ENCODE results near the gene RASSF5.

Gene RASSF5

DNA sequence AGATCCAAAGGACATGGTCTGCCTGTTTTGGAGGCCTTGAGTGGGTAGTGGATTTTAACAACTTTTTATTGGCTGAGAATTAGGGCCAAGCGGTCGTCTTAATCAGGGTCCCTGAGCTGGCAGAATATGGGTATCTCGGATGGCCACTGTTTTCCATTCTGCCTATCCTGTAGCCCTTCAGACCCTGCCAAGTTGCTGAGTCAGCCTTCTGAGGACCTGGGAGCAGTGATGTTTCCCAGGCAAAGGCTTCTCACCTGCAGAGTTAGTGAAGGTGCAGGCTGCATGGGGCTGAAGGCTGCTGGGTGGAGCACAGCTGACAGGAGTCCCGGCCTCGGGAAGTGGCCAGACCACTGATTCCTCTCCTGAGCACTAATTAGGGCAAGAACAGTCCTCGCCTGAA is 11.4 kb downstream of the RASSF5 start:
- no peak for DNase-seq

DNA sequence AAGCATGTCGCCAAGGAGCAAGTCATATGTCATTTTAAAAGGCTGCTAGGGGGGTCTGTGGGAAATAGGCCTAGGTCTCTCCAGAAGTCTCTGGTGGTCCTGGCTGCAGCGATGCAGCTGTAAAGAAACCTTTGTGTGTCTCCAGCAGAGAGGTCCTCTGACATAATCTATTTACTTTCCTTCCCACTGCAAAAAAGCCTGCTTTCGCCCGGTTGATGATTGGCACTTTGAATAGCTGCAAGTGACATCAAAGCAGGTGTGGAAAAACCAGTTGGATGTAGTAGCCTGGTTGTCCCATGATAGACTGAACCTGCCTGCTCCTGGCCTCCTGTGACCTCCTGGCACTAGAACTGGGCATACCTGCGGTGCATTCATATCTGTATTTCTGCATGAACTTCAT is 13.8 kb downstream of the RASSF5 start:
- DNase-seq, result no peak

DNA sequence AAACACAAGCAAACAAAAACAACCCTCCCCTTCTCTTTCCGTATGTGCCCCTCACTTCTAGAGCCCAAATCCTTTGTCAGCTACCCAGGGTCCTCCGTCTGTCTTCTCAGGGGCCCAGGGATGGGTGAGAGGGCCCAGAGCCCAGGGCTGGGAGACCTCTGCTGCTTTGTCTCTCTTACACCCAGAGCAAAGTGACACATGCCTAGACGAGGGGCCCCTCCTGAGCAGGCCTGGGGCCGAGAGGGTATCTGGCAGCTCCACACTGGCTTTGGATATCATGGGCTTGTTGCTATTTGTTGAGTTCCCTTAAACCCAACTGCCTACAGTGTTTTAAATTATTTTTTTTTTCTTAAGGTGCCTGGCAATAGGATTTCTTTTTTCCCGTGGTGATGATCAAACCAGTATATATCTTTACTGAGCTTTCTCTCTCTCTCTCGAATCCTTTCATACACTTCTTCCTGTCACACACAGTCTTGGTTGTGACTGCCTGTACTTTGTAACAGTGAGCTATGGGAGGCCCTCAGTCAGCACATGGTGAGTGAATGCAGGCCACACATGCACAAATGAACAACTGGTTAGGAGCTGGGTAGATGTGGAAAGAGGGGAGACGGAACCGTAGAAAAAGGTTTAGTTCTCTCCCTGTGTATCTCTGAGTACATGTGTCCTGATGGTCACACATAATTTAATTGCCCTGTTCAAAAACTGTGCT is 14.5 kb downstream of the RASSF5 start:
- DNase-seq, result no peak

DNA sequence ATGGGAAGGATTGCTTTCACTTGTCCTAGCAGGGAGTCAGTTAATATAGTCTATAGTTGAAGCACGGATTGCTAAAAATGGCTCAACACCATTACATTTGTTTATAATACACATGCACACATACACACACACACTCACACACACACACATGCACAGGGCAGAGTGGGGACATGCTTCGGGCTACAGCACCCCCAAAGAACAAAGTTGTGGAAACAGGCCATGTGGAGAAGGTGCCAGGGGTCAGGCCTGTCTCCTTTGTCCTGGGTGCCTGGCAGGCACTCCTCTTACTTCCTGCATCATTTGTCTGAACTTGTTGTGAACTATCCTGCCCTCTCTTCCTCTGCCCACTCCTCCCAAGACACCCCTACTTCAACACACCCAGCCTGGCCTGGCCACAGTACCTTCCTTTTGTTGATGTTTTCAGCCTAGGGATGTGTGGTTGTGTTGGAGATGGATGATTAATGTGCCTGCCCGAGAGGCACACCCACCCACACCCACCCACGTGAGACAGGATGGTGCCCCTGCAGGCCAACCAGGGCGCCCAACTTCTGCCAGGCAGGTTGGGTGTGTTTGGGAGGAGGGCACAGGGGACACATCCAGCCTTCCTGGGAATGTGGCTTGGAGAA is 17.5 kb downstream of the RASSF5 start:
- DNase-seq, result no peak

DNA sequence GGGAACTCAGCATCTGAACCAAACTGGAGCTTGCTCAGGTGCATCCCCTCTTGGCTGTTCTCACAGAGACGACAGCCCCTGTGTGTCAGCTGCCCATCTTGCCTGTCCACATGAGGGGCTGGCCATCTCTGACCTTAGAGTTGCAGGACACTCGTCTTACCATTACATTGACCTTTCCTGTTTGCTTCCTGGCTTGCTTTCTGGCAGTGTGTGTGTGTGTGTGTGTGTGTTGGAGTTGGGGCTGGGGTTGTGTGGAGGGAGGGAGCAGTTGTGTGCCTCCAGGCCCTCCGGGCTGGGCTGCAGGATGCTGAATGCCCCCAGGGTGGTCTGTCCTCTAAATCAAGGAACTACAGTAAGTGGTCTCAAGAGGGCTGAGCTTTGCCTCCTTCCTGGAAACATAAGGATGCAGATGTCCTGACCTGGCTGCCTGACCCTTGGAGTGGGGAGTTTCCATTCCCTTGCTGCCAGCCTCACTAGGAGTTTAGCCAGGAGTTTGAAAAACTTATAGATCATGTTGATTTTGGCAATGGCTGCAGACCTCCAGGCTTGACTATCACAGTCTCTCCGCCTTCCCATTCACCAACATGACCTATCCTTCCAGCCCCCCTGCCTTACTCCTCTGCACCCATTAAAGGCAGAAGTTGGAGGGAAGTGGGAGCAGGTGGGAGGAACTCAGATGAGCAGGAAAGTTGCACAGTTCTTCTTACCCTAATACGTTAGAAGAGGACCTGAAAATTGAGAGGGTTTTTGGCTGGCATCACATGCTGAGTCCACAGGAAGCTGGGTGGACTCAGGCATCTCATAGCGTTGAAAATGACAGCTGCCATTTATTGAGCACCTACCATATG is 19.0 kb downstream of the RASSF5 start:
- DNase-seq, result peak; percentile 45

DNA sequence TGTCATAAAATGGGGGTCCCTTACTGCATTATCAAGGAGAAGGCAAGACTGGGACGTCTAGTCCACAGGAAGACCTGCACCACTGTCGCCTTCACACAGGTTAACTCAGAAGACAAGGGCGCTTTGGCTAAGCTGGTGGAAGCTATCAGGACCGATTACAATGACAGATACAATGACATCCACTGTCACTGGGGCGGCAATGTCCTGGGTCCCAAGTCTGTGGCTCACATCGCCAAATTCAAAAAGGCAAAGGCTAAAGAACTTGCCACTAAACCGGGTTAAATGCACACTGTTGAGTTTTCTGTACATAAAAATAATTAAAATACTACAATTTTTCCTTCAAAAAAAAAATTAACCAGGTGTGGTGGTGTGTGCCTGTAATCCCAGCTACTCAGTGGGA is 22.1 kb downstream of the RASSF5 start:
- no peak for DNase-seq

DNA sequence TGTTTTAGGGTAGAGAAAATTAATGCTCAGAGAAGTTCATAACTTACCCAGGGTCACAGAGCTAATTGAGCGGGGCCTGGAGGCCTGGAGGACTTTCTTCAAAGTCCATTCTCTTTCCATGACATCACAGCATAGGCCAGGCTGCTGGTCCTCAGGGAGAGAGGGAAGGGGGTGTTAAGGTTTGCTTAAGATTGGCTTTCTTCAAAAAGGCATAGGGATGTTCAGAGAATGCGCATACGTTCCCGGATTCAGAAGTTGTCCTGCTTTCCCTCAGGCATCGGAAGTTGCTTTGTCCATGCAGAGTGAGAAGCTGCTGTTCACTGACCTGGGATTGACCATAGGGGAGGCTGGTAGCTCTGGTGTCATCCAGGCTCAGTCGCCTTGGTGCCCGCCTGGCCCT is 25.0 kb downstream of the RASSF5 start:
- no peak for DNase-seq

DNA sequence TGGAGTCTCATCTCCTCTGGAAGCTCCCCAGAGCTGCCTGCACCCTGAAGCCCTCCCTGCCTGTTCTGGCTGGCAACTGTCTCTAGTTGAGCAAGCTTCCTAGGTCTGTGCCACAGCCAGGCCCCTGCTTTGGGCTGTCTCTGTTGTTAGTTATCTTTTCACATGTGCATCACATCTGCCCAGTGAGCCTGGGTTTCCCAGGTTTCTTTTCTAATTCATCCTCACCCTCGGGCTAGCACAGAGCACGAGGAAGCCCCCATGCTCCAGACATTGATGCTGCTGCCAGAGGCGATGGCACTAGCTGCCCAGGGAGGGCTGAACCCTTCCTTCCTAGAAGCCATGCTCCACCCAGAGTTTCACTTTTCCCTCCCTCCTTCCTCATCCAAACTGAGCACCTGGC is 27.2 kb downstream of the RASSF5 start:
- no peak for DNase-seq

DNA sequence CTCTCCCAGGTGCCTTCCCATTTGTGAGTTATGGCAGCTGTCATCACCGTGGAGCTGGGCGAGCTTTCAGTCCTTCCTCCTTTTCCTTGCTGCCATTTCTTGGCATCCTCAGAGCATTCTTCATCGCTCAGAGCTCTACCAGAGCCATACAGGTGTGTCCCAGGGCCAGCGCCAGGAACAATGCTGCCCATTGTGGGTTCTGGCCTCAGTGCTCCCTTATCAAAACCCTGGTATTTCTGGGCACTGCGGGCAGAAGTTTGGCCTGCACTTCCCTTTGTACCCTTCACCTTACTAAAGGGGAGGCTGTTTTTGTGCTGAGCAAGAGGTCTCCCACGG is 28.5 kb downstream of the RASSF5 start:
- DNase-seq, result no peak

DNA sequence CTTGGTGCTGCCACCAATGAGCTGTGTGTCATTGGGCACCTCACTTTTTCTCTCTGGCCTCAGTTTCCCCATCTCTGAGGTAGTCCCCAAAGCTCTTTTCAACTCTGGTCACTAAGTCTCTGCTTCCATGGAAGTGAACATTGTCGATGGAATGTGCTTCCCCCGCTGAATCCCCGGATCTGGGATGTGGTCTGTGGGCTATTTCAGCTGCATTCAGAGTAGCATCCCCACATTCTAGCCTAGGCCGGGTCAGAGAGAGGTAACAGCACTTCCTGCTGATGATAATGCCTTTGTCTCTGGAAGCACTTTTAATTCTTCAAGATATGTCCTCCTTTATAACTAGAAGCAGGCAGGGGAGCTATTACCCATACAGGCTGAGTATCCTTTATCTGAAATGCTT is 29.8 kb downstream of the RASSF5 start:
- no peak for DNase-seq

DNA sequence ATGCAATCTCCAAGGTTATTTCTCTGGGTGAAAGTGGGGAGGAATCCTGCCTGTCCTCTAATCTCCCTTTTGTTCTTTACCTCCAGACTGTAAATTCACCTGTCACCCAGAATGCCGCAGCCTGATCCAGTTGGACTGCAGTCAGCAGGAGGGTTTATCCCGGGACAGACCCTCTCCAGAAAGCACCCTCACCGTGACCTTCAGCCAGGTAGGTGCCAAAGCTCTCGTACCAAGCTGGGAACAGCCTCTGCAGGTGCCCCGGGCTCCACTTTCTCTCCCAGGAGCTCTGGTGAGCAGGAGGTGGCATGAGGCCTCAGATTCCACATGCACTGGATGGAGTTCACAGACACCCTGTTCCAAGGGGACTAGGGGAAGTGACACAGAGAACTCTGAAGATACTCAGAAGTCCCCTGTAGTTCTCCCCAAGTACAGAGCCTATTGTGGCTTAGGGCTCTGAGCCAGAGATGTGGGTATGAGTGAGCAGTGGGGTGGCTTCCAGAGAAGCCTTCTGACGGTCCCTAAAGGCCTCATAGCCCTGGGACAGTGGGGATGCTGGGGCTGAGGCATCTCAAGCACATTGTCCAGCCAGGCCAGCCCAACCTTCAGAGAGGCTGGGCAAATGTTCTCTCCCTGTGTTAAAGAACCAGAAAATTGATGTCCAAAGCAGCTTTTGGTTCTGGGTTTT is 30.9 kb downstream of the RASSF5 start:
- no peak for DNase-seq

DNA sequence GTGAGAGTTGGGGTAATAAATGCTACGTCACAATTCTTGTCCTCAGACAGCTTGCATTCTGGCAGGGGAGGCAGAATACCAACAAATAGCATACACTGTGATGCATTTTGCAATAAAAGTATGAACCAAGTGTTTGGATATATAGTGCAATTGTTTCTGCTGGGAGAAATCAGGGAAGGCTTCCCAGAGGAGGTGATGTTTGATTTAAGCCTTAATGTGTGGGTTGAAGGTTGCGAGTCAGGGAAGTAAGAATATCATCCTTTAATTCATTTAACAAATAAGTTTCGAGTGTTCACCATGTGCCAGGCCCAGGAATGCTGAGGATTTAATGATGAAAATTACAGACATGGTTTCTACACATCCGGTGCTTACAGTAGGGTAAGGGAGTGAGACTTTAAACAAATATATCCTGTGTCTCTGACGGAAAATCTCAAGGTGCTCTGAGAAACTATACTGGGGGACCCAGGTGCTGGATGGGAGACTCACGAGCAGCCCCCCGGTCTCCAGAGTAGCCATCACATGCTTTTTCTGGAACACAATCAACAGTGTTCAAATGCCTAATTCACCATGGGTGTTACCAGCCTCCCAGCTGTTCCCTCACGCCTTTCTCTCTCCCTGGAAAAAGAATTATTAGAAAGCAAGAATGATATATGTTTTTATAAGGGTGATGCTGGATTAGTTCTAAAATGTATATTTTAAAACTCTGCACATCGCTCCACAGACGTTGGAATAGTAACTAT is 31.7 kb downstream of the RASSF5 start:
- DNase-seq, result no peak

DNA sequence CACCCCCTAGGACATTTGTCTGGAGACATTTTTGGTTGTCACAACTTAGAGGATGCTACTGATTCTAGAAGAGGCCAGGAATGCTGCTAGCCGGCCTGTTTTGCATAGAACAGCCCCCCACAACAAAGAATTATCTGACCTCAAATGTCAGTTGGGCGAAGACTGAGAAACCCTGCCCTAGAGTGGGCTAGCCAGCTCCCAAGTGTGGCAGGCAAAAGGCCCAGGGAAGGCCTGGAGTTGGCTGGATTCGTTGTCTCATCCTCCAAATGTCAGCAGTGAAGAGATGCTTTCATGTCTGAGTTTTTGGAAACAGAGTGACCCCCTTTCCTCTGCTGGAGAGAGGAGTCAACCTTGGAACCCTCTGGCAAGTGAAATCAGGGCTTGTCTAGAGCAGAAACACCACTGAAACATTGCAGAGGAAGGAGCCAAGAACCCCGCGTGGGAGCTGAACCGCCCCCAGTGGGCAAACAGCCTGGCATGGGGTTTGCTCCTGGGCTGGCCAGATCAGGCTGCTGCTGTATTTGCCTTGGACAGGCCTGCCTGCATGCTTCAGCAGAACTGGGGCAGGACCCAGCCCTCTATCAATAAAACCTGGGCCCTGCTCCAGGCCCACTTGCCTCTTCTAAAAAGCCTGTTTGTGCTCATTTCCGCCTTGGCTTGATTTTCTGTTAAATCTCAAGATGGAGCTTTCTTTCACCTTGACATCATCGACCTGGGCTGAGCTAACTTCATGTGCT is 32.9 kb downstream of the RASSF5 start:
- peak; percentile 75 for DNase-seq

DNA sequence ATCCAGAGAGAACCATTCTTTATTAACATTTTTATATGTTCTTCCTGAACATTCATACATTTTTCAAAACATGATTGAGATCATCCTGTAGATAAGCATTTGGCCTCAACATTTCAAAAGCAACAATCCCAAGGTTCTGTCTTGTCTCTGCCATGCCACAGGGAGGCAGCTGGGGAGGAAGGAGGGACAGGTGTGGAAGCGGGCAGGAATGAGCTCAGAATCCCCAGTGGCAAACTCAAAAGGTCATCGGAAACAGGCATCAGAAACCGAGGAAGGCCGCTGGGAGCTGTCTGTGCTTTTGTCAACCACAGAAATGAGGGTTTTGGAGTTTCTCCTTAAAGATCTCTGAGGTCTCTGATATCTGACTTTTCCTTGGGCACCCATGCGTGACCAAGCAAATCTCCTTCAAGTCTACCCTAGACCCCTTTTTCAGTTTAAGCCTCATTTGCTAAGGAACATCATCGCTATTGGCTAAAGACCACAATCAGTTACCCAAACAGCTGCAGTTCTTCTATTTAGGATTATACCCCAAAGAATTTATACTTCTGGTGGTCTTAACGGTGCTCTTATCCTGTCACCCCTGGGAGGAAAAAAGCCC is 34.0 kb downstream of the RASSF5 start:
- DNase-seq, result no peak

DNA sequence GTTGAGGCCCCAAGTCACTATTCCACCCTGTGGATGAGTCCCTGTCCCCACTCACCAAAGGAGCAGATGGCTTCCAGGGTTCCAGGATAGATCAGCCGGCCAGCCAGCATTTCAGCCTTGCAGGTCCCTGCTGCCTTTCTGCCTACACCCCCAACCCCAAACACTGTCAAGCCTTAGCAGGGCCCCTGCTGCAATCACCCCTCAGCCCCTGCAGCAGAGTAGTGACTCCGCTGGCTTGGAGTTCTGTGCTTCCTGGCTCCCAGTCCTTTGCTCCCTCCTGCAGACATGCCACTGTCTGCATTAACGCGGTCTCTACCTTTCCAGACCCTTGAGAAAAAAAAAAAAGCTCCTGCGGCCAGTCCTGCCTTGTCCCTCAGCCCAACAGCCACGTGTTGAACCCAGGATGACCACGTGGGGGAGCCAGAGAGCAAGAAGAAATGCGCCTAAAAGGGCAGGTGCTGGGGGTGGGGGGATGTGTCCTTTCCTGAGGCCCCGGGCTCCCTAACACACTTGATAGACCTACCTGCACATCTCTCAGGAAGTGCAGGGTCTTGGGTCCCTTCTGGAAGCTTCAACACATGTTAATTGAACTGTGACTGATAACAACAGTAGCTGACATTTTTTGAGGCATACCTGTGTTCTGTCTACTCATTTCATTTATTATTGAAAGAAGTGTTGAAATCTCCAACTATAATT is 37.4 kb downstream of the RASSF5 start:
- DNase-seq, result peak; percentile 75

DNA sequence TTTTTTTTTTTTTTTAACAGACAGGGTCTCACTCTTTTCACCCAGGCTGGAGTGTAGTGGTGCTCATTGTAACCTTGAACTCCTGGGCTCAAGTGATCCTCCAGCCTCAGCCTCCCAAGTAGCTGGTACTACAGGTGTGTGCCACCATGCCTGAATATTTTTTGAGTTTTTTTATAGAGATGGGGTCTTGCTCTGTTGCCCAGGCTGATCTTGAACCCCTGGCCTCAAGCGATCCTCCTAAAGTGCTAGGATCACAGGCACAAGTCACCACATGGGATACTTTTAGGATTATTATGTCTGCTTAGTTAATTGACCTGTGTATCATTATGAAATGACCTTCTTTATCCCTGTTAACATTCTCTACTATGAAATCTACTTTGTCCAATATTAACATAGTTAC is 38.0 kb downstream of the RASSF5 start:
- no peak for DNase-seq

DNA sequence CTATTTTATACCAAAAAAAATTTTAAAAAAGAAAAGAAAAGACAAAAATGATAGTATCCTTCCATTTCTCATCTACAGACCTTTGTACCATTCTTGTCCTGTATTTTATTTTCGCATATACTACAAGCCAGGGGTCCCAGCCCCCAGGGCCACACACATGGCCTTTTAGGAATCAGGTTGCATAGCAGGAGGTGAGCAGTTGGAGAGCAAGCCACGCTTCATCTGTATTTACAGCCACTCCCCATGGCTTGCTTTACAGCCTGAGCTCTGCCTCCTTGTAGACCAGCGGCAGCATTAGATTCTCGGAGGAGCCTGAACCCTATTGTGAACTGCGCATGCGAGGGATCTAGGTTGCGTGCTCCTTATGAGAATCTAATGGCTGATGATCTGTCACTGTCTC is 39.8 kb downstream of the RASSF5 start:
- DNase-seq, result no peak

DNA sequence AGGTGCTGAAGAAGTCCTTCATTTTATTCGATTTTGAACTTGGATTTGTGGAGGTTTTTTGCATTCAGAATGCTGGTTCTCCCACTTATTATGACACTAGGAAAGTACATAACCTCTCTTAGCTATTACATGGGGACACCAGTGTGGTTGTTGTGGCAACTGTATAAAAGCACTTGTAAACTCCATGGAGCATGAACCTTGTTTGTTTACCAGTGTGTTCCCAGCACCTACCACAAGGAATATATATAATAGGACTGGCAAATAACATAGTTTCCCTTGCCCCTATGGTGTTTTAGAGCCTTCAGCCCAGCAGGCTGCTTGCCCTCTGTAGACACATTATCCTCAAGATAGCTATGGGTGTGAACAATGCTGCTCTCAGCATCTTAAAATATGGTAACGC is 43.1 kb downstream of the RASSF5 start:
- DNase-seq, result no peak

DNA sequence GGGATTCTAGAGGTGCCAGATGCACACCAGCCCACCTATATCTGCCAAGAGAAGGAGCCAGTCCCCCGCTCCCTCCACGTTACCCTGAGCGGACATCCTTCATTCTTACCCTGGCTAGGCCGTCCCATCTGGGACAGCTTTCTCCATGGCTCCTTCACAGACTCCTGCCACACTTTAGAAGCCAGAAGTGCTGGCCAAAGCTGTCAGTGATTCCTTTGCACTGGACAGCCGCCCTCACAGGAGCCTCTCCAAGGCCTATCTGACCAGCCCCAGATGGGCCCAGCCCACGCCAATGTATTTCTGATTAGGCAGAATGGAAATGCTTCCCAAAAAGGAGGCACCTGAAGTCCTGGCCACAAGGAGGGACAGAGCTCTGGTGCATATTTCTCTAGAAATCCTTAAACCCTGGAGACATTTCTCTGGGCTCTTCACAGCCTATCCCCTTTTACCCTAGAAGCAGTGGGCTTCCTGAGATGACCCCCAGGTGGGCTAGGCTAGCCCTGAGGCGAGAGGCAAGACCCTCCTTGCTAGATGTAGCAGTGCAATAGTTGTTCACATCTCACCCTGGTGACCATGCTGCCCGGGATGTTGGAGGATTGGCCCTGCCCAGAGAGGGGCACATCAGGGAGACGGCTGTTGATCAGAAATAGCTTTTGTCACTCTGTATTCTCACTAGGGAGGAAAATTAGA is 44.1 kb downstream of the RASSF5 start:
- no peak for DNase-seq

DNA sequence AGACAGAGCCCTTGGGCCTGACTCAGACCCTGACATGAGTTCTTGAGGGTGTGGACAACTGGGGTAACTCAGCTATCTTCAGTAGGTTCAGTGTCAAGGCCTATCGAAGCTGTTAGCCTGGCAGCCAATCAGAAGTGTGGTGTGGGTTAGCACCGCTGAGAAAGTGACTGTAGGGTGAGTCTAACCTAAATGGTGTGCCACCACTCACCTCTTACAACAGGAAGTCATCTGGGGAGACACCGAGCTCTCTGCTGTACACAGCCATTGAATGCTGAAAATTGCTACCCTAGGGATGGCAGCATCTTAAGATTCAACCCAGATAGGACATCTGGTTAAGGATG is 44.6 kb downstream of the RASSF5 start:
- DNase-seq, result no peak

DNA sequence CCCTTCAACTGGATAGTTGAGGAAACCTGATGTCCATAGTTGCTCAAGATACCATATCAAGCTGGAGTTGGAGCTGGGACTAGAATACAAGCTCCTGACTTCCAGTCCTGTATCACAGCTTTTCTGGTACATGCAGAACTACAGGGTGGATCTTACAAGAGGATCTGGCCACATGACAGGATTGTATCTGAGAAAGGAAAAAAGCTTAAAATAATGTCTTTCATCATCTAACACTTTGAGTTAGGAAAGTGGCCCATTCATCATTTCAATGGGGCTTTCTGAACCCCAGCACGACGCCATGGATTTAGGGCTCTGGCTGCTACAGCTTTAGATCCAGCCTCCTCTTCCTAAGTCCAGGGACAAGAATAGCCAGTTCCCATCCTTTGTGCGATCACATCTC is 46.9 kb downstream of the RASSF5 start:
- no peak for DNase-seq

Data from right hindlimb (tissue), 1 donor.